Tibial nerve (tissue), 4 donors: ENCODE results near the gene PSMD5. TPM values are rescaled to one million over a fixed set of nuclear protein-coding genes. Genes with fewer than 3 reads are reported as not detected.

Experiments
- DNase-seq, 2 donors: peaks; one replicate each; pipeline ENCODE4 v3.0.0-alpha.2; 2019; ENCODE audit warnings: low spot score in 2 of 2
- H3K27ac ChIP-seq, 4 donors: fragments of 200-600 bp; sonication (generic) in 3 of 4; one replicate each; pipeline ENCODE4 v1.5.1; 2017 to 2019; ENCODE audit warnings: mild to moderate bottlenecking in 1 of 4
- H3K27me3 ChIP-seq, 2 donors: fragments of 200-600 bp; sonication (generic) in 1 of 2; one replicate each; pipeline versions ENCODE4 v1.5.1 to v1.6.0; 2017 to 2019
- H3K36me3 ChIP-seq, 3 donors: fragments of 200-600 bp; sonication (generic); one replicate each; pipeline ENCODE4 v1.5.1; 2018 to 2019
- H3K4me1 ChIP-seq, 4 donors: fragments of 200-600 bp; sonication (generic) in 3 of 4; one replicate each; pipeline ENCODE4 v1.5.1; 2017 to 2019
- H3K4me3 ChIP-seq, 4 donors: fragments of 200-600 bp; sonication (generic) in 3 of 4; one replicate each; pipeline ENCODE4 v1.5.1; 2017 to 2019; ENCODE audit warnings: mild to moderate bottlenecking in 1 of 4, moderate library complexity in 1 of 4
- H3K9me3 ChIP-seq, 4 donors: fragments of 200-600 bp; sonication (generic) in 3 of 4; one replicate each; pipeline ENCODE4 v1.5.1; 2017 to 2019
- CTCF ChIP-seq, 5 experiments: fragments of 200-600 bp in 3 of 5; fragments of 450-650 bp in 2 of 5; sonication (generic) in 3 of 5; IDR thresholded peaks; one replicate each; pipeline ENCODE4 v1.5.1; 2016 to 2019; ENCODE audit warnings: antibody characterized with exemption in 5 of 5, mild to moderate bottlenecking in 3 of 5, moderate library complexity in 2 of 5
- EP300 ChIP-seq, 2 donors: sonication (generic); formaldehyde crosslinking; IDR thresholded peaks; one replicate each; pipeline ENCODE4 v1.6.1; 2017; ENCODE audit warnings: antibody characterized with exemption in 2 of 2, mild to moderate bottlenecking in 1 of 2
- POLR2A ChIP-seq, 2 donors: fragments of 450-650 bp; IDR thresholded peaks; one replicate each; pipeline ENCODE4 v1.6.1; 2017; ENCODE audit warnings: antibody characterized with exemption in 2 of 2, mild to moderate bottlenecking in 2 of 2, moderate library complexity in 2 of 2
- WGBS, 2 donors: methylation state at CpG; one replicate each; pipeline ENCODE4 v1.1.5; 2018; 5-methylcytosine and 5-hydroxymethylcytosine counted together
- total RNA-seq, 4 donors: library from RNA; depleted of rRNA; stranded (reverse); fragments of >200 nt; gene quantifications; one replicate each; pipeline ENCODE4 v1.1.0, GENCODE V29; 2016

PSMD5 gene
- total RNA-seq, 4 donors from 2014 or later = 33.9 to 37.7 (median 37.4) TPM

GRCh38 chr9:120889606-120890271 lies 47.0 kb upstream of the PSMD5 start:
- WGBS, 2 donors = 89 to 96% methylated on average over 1 of the region's 1 CpG

DNA sequence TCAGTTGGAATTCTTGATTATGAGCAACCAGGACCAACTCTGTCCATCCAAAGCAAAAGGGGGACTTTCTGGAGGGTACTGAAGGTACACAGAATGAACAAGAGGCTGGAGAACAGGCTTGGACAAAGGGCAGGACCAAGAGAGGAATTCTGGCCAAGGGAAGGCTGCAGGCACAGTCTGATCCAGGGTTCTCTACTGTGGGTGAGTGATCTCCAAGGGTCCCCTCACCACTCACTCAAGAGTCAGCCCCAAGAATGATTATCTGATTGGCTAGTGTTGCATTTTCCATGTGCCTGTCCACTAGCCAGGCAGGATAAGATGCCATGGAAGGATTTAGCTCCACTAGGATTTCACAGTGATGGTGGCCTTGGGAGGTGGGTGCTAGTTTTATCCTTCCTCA lies 45.9 kb upstream of the PSMD5 start:
- TF ChIP-seq EP300 (IDR thresholded peaks at IDR 0.05) (no peak), CTCF (IDR thresholded peaks at IDR 0.05) (no peak), POLR2A (IDR thresholded peaks at IDR 0.05) (no peak)
- Histone ChIP-seq H3K27ac (no peak overlapping the region), H3K27me3 (no peaks in the 10 kb centered on the region), H3K4me3 (no peak overlapping the region), H3K36me3 (no peaks in the 10 kb centered on the region), H3K9me3 (no peaks in the 10 kb centered on the region), H3K4me1 (peaks cover 0 to 32% (median 14%) of the 10 kb centered on the region in 4 donors)
- DNase-seq = no peak

More at GRCh38 chr9:120889606-120890271, 47.0 kb upstream of the PSMD5 start:
- Histone ChIP-seq H3K9me3 (no peaks in the 10 kb centered on the region), H3K36me3 (no peaks in the 10 kb centered on the region), H3K4me3 (no peak overlapping the region), H3K27me3 (no peaks in the 10 kb centered on the region), H3K4me1 (peaks cover 0 to 39% (median 17%) of the 10 kb centered on the region in 4 donors), H3K27ac (peak overlapping the region in 3 of 4 donors; percentile 64 to 77 (median 69))
- TF ChIP-seq CTCF (IDR thresholded peaks at IDR 0.05) (no peak), EP300 (IDR thresholded peaks at IDR 0.05) (peak in 1 of 2 donors; percentile 42)
- DNase-seq = no peak

DNA sequence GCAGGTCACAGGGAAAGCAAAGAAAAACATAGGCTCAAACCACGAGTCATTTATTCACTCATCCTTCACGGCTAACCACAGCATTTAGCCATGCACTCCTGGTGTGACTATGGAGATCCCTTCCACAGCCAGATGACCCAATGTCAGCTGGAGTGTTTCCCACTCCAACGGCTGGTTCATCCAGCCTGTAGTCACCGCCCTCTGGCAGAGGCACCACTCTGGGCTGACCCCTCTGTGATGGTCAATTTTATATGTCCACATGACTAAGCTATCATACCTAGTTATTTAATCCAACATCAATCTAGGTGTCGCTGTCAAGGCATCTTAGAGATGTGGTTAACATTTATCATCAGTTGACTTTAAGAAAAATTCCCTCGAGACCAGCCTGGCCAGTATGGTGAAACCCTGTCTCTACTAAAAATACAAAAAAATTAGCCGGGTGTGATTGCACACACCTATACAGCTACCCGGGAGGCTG lies 43.8 kb upstream of the PSMD5 start:
- WGBS, 2 donors = 64 to 76% methylated on average over 8 of the region's 8 CpGs
- Histone ChIP-seq H3K9me3 (no peaks in the 10 kb centered on the region), H3K27ac (peak overlapping the region in 1 of 4 donors; percentile 22), H3K27me3 (no peaks in the 10 kb centered on the region), H3K4me3 (no peak overlapping the region), H3K4me1 (peaks cover 0 to 21% (median 9%) of the 10 kb centered on the region in 4 donors), H3K36me3 (no peaks in the 10 kb centered on the region)
- peak in 1 of 2 donors; percentile 33 for DNase-seq
- TF ChIP-seq EP300 (IDR thresholded peaks at IDR 0.05) (peak in 1 of 2 donors; percentile 19), POLR2A (IDR thresholded peaks at IDR 0.05) (no peak)

DNA sequence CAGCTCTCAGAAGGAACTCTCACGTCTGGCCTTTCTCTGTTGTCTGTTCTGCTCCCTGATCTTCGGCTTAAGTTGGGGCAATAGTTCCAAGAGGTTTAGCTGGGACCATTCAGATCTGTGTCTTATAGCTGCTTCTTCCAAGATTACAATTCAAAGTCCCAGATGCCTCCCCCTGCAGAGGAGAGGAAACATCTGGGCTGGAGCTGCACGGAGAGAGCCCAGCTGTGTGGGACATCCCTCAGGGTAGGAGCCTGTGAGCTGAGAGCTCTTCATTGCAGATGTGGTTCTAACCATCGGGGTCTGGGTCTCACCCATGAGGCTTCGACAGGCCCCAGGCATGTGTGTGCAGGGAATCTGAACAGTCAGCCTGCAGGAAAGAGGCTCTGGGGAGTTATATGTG lies 43.2 kb upstream of the PSMD5 start:
- Histone ChIP-seq H3K27ac (peak overlapping the region in 2 of 4 donors; percentile 22 to 36), H3K4me1 (peaks cover 0 to 20% (median 8%) of the 10 kb centered on the region in 4 donors), H3K9me3 (no peaks in the 10 kb centered on the region), H3K4me3 (no peak overlapping the region), H3K27me3 (no peaks in the 10 kb centered on the region), H3K36me3 (no peaks in the 10 kb centered on the region)
- TF ChIP-seq CTCF (IDR thresholded peaks at IDR 0.05) (no peak), POLR2A (IDR thresholded peaks at IDR 0.05) (no peak), EP300 (IDR thresholded peaks at IDR 0.05) (no peak)
- WGBS, 2 donors = 40 to 44% methylated on average over 5 of the region's 5 CpGs
- DNase-seq = no peak

- peaks cover 0 to 15% (median 5%) of the 10 kb centered on the region in 4 donors for H3K4me1 ChIP-seq
- DNase-seq = no peak
- no peaks in the 10 kb centered on the region for H3K36me3 ChIP-seq
- H3K27ac ChIP-seq = peak overlapping the region in 1 of 4 donors; percentile 22
- no peak overlapping the region for H3K4me3 ChIP-seq
- TF ChIP-seq CTCF (IDR thresholded peaks at IDR 0.05) = no peak
- no peak for TF ChIP-seq EP300 (IDR thresholded peaks at IDR 0.05)
- TF ChIP-seq POLR2A (IDR thresholded peaks at IDR 0.05) = no peak
- no peaks in the 10 kb centered on the region for H3K9me3 ChIP-seq
- WGBS, 2 donors = 51 to 54% methylated on average over 3 of the region's 3 CpGs
- no peaks in the 10 kb centered on the region for H3K27me3 ChIP-seq
Observed at GRCh38 chr9:120885457-120885856, 42.7 kb upstream of the PSMD5 start.
